Lower leg skin (tissue), 3 donors: ENCODE measurements around the gene UBAC2.
"Not testable (repeated sequence)": the region's sequence is repeated elsewhere in the genome, so short reads cannot be mapped to it uniquely, and the experiment has no call there.

ENCODE experiments used
- POLR2A ChIP-seq, 2 donors: fragments of 450-650 bp; IDR thresholded peaks; one replicate each; pipeline ENCODE4 v1.6.1; 2016 to 2017; ENCODE audit warnings: antibody characterized with exemption in 2 of 2, mild to moderate bottlenecking in 1 of 2, moderate library complexity in 1 of 2
- TF ChIP-seq, protein P1 (sequence below), 3 donors: fragments of 450-650 bp; IDR thresholded peaks; one replicate each; pipeline ENCODE4 v1.5.1; 2016; ENCODE audit warnings: antibody characterized with exemption in 3 of 3, mild to moderate bottlenecking in 3 of 3, moderate library complexity in 2 of 3

DNA sequence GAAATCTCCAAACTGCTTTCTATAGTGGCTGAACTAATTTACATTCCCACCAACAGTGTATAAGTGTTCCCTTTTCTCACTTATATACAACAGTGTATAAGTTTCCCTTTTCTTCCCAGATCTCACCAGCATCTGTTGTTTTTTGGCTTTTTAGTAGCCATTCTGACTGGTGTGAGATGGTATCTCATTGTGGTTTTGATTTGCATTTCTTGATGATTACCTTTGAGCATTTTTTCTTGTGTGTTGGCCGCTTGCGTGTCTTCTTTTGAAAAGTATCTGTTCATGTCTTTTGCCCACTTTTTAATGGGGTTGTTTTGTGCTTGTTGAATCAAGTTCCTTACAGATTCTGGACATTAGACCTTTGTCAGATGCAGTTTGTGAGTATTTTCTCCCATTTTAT lies 49.0 kb downstream of the UBAC2 start:
- TF ChIP-seq, protein P1, sequence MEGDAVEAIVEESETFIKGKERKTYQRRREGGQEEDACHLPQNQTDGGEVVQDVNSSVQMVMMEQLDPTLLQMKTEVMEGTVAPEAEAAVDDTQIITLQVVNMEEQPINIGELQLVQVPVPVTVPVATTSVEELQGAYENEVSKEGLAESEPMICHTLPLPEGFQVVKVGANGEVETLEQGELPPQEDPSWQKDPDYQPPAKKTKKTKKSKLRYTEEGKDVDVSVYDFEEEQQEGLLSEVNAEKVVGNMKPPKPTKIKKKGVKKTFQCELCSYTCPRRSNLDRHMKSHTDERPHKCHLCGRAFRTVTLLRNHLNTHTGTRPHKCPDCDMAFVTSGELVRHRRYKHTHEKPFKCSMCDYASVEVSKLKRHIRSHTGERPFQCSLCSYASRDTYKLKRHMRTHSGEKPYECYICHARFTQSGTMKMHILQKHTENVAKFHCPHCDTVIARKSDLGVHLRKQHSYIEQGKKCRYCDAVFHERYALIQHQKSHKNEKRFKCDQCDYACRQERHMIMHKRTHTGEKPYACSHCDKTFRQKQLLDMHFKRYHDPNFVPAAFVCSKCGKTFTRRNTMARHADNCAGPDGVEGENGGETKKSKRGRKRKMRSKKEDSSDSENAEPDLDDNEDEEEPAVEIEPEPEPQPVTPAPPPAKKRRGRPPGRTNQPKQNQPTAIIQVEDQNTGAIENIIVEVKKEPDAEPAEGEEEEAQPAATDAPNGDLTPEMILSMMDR (IDR thresholded peaks at IDR 0.05), result not testable (repeated sequence)
- not testable (repeated sequence) for TF ChIP-seq POLR2A (IDR thresholded peaks at IDR 0.05)
